Measurements from ENCODE around the gene TANC1.

The TANC1 gene

GRCh38 chr2:159232456-159233170, 264.2 kb downstream of the TANC1 start:
- no peak for DNase-seq

- DNase-seq: no peak
Measured at GRCh38 chr2:159234868-159235267, 266.4 kb downstream of the TANC1 start.

GRCh38 chr2:159243529-159243928, 275.1 kb downstream of the TANC1 start:
- DNase-seq: no peak

GRCh38 chr2:159246325-159246988, 278.0 kb downstream of the TANC1 start:
- DNase-seq: no peak

- DNase-seq: no peak
Measured at GRCh38 chr2:159249990-159250715, 281.7 kb downstream of the TANC1 start.

- no peak for DNase-seq
Measured at GRCh38 chr2:159251296-159252173, 283.1 kb downstream of the TANC1 start.

GRCh38 chr2:159252905-159253304, 284.5 kb downstream of the TANC1 start:
- no peak for DNase-seq

- no peak for DNase-seq
Measured at GRCh38 chr2:159256159-159256558, 287.7 kb downstream of the TANC1 start.

- DNase-seq: no peak
Measured at GRCh38 chr2:159262226-159262625, 293.8 kb downstream of the TANC1 start.

- DNase-seq: no peak
Measured at GRCh38 chr2:159262904-159263303, 294.5 kb downstream of the TANC1 start.

- no peak for DNase-seq
Measured at GRCh38 chr2:159265171-159265576, 296.7 kb downstream of the TANC1 start.

GRCh38 chr2:159266554-159266953, 298.1 kb downstream of the TANC1 start:
- no peak for DNase-seq

- no peak for DNase-seq
Measured at GRCh38 chr2:159267921-159268320, 299.5 kb downstream of the TANC1 start.

- DNase-seq: no peak
Measured at GRCh38 chr2:159270744-159271379, 302.4 kb downstream of the TANC1 start.

- no peak for DNase-seq
Measured at GRCh38 chr2:159272156-159272555, 303.7 kb downstream of the TANC1 start.

GRCh38 chr2:159275111-159275510, 306.7 kb downstream of the TANC1 start:
- DNase-seq: no peak

- DNase-seq: no peak
Measured at GRCh38 chr2:159279700-159280099, 311.3 kb downstream of the TANC1 start.

GRCh38 chr2:159281002-159281401, 312.6 kb downstream of the TANC1 start:
- no peak for DNase-seq
